Body of pancreas (tissue), 4 donors: ENCODE measurements around the gene JAKMIP2. TPM values are rescaled to one million over a fixed set of nuclear protein-coding genes. Genes with fewer than 3 reads are reported as not detected.

ENCODE experiments used
- ATAC-seq: fragments of 150-250 bp; one replicate; pipeline ENCODE4 v1.9.1; 2016
- DNase-seq, 4 donors: peaks; one replicate each; pipeline ENCODE4 v3.0.0-alpha.2; 2019
- H3K27ac ChIP-seq, 4 donors: fragments of 200-600 bp; sonication (generic); 1 replicate in 3 of 4; 2 replicates in 1 of 4; pipeline versions ENCODE4 v1.5.1 to v1.6.1; 2016 to 2019; ENCODE audit warnings: mild to moderate bottlenecking in 1 of 4, mixed read lengths in 1 of 4, moderate library complexity in 1 of 4
- H3K27me3 ChIP-seq, 2 donors: fragments of 200-600 bp; sonication (generic); one replicate each; pipeline ENCODE4 v1.6.0; 2016; ENCODE audit warnings: mild to moderate bottlenecking in 1 of 2
- H3K36me3 ChIP-seq, 2 donors: fragments of 200-600 bp; sonication (generic); replicated peaks in 1 of 2; 2 replicates each; pipeline ENCODE4 v1.5.1; 2016; ENCODE audit warnings: low read depth in 2 of 2; ENCODE audit not compliant: insufficient read depth in 1 of 2
- H3K4me1 ChIP-seq: fragments of 200-600 bp; sonication (generic); one replicate; pipeline ENCODE4 v1.6.0; 2016
- H3K4me3 ChIP-seq, 2 donors: fragments of 200-600 bp; sonication (generic); 1 replicate in 1 of 2; 2 replicates in 1 of 2; pipeline ENCODE4 v1.5.1; 2016 to 2019
- H3K9me3 ChIP-seq, 3 donors: fragments of 200-600 bp; sonication (generic); 1 replicate in 2 of 3; 2 replicates in 1 of 3; pipeline ENCODE4 v1.5.1; 2016
- POLR2A ChIP-seq, 3 donors: fragments of 450-650 bp; IDR thresholded peaks; one replicate each; pipeline ENCODE4 v1.6.1; 2016; ENCODE audit warnings: antibody characterized with exemption in 3 of 3, mild to moderate bottlenecking in 2 of 3
- WGBS, 2 donors: methylation state at CpG; one replicate each; pipeline ENCODE4 v1.1.5; 2017; 5-methylcytosine and 5-hydroxymethylcytosine counted together
- intact Hi-C: fragments of 100-400 bp; cut with DNase I; formaldehyde crosslinking; loops from one replicate; pipeline ENCODE4 v1.15.1; 2023
- total RNA-seq, 2 donors: library from RNA; depleted of rRNA; stranded (reverse); fragments of >200 nt; gene quantifications; one replicate each; pipeline ENCODE4 v1.1.0, GENCODE V29; 2016
- TF ChIP-seq, protein P1 (sequence below), 7 experiments: fragments of 450-650 bp in 4 of 7; fragments of 200-600 bp in 3 of 7; sonication (generic) in 3 of 7; IDR thresholded peaks; one replicate each; pipeline ENCODE4 v1.5.1; 2016 to 2019; ENCODE audit warnings: antibody characterized with exemption in 7 of 7

The JAKMIP2 gene
- total RNA-seq, 2 donors from 2014 or later = 0.78 to 1.3 TPM

DNA sequence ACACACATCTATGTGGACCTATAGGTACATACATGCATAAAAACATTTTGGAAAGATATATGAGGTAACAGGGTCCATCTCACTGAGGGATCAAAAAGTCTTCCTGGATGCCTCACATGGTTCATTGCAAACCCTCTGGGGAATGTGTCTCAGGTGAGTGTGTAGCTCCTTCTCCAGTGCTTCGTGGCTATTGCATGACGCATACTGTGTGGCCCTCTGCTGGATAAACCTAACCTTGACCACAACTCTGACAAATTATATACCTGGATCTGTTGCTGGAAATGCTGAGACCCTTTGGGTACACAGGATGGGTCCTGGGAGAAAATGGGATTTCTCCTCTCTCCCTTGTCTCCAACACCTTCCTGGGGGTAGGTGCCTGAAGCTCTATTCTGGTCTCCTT, 91.9 kb downstream of the JAKMIP2 start:
- DNase-seq = peak in 3 of 4 donors; percentile 13 to 29 (median 22)
- Histone ChIP-seq H3K36me3 (no peaks in the 10 kb centered on the region), H3K4me3 (no peak overlapping the region), H3K27ac (no peak overlapping the region), H3K4me1 (peaks cover 7% of the 10 kb centered on the region), H3K9me3 (no peaks in the 10 kb centered on the region), H3K27me3 (no peaks in the 10 kb centered on the region)
- 31 to 39% methylated on average over 2 of the region's 2 CpGs for WGBS, 2 donors
- TF ChIP-seq, protein P1, sequence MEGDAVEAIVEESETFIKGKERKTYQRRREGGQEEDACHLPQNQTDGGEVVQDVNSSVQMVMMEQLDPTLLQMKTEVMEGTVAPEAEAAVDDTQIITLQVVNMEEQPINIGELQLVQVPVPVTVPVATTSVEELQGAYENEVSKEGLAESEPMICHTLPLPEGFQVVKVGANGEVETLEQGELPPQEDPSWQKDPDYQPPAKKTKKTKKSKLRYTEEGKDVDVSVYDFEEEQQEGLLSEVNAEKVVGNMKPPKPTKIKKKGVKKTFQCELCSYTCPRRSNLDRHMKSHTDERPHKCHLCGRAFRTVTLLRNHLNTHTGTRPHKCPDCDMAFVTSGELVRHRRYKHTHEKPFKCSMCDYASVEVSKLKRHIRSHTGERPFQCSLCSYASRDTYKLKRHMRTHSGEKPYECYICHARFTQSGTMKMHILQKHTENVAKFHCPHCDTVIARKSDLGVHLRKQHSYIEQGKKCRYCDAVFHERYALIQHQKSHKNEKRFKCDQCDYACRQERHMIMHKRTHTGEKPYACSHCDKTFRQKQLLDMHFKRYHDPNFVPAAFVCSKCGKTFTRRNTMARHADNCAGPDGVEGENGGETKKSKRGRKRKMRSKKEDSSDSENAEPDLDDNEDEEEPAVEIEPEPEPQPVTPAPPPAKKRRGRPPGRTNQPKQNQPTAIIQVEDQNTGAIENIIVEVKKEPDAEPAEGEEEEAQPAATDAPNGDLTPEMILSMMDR (IDR thresholded peaks at IDR 0.05) = peak in 4 of 7 experiments; percentile 26 to 41 (median 28)
- no peak for TF ChIP-seq POLR2A (IDR thresholded peaks at IDR 0.05)
- peak; percentile 62 for ATAC-seq
- intact Hi-C loops = no loop called here

DNA sequence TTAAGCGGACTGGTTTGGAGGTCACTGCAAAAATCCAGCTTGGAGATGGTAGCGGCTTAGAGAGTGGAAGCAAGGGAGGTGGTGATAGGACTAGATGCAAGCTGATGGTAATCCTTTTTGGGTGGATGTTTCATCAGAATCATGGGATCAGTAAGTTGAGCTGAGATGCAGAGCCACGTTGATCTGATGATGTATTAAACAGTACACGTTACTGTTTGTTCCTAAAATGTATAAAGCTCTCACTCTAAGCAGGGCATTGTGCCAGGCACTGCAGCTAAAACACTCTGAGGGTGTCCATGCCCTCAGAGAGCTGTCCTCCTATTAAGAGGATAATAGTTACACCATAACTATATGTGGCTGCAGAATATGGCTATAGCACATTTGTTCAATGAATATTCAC, 93.1 kb downstream of the JAKMIP2 start:
- H3K27me3 ChIP-seq = no peaks in the 10 kb centered on the region
- no peak overlapping the region for H3K4me3 ChIP-seq
- TF ChIP-seq POLR2A (IDR thresholded peaks at IDR 0.05) = no peak
- TF ChIP-seq, protein P1 (IDR thresholded peaks at IDR 0.05) = no peak
- intact Hi-C loops = no loop called here
- no peaks in the 10 kb centered on the region for H3K9me3 ChIP-seq
- H3K36me3 ChIP-seq = no peaks in the 10 kb centered on the region
- 62 to 66% methylated on average over 4 of the region's 4 CpGs for WGBS, 2 donors
- DNase-seq = no peak
- ATAC-seq = no peak
- H3K4me1 ChIP-seq = no peaks in the 10 kb centered on the region
- H3K27ac ChIP-seq = no peak overlapping the region

DNA sequence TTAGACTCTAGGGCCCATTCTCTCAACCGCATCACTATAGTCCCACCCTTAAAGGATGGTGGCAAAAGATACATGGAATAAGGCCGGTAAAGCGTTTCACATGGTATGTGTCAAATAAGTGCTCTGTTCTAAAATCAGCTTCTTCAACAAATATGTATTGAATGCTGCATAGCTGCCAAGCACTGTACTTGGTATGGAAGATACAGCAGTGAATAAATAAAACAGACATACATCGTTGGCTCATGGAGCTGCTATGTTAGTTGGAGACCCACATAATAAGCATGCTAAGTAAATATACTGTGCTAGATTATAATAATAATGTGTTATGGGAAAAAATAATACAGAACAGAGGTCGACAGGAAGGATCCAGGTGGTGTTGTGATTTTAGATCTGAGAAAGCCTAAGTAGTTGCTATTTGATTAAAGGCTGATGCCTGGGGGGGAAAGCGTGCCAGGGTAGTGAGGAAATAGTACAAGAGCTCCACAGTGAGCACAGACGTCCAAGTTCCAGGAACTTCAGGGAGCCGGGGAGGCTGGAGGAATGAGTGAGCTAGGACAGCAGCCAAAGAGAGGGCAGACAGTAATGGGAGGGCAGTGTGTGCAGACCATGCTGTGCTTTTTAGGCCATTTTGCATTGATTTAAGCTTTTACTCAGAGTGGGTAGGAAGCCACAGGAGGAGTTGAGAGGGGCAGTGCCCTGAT, 93.7 kb downstream of the JAKMIP2 start:
- Histone ChIP-seq H3K4me1 (no peaks in the 10 kb centered on the region), H3K27ac (no peak overlapping the region), H3K36me3 (no peaks in the 10 kb centered on the region), H3K9me3 (no peaks in the 10 kb centered on the region), H3K27me3 (no peaks in the 10 kb centered on the region), H3K4me3 (no peak overlapping the region)
- 40 to 53% methylated on average over 8 of the region's 8 CpGs for WGBS, 2 donors
- TF ChIP-seq POLR2A (IDR thresholded peaks at IDR 0.05) = no peak
- TF ChIP-seq, protein P1 (IDR thresholded peaks at IDR 0.05) = no peak
- ATAC-seq (peak; percentile 48), DNase-seq (peak; percentile 15 to 44 (median 42))
- intact Hi-C loops = no loop called here

DNA sequence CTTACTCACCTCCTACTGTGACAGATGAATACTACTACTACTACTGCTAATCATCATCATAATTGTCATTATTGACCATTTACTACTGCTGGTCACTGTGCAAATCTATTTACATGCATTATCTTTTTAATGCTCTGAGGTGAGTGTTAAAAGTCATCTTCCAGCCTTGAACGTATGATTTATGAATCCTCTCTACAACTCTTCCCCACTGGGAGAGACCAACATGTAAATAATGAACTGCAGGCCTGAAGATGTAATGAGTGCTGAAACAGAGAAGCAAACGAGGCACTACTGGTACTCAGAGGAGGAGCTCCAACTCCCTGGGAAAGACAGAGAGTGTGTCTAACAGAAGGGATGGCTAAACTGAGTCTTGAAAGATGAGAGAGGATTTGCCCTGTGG, 95.4 kb downstream of the JAKMIP2 start:
- WGBS, 2 donors = 60 to 68% methylated on average over 2 of the region's 2 CpGs
- intact Hi-C loops = no loop called here
- no peaks in the 10 kb centered on the region for H3K36me3 ChIP-seq
- DNase-seq = no peak
- no peaks in the 10 kb centered on the region for H3K4me1 ChIP-seq
- no peaks in the 10 kb centered on the region for H3K9me3 ChIP-seq
- no peak overlapping the region for H3K4me3 ChIP-seq
- no peak for ATAC-seq
- TF ChIP-seq POLR2A (IDR thresholded peaks at IDR 0.05) = no peak
- TF ChIP-seq, protein P1 (IDR thresholded peaks at IDR 0.05) = no peak
- no peaks in the 10 kb centered on the region for H3K27me3 ChIP-seq
- no peak overlapping the region for H3K27ac ChIP-seq

DNA sequence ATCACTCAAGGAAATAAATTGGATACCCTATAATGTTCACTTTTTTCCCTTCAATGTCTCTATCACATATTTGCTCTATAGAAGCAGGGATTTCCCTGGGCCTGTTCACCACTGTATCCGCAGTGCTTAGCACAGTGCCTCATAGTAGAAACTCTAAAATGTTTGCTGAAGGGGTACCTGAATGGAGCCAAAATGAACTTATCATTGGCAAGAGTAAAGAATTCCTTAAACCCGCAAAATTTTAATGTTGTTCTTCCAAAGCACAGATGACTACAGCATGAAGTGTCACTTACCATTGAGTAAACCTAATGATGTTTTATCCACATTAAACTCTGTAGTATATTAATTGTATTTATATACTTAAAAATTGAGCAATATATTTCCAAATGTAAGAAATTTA, 96.1 kb downstream of the JAKMIP2 start:
- TF ChIP-seq, protein P1 (IDR thresholded peaks at IDR 0.05) = no peak
- no peak for TF ChIP-seq POLR2A (IDR thresholded peaks at IDR 0.05)
- intact Hi-C loops = no loop called here
- H3K9me3 ChIP-seq = no peaks in the 10 kb centered on the region
- H3K4me3 ChIP-seq = no peak overlapping the region
- H3K36me3 ChIP-seq = no peaks in the 10 kb centered on the region
- WGBS, 2 donors = 88 to 98% methylated on average over 2 of the region's 2 CpGs
- DNase-seq (no peak), ATAC-seq (no peak)
- H3K4me1 ChIP-seq = no peaks in the 10 kb centered on the region
- no peak overlapping the region for H3K27ac ChIP-seq
- H3K27me3 ChIP-seq = no peaks in the 10 kb centered on the region
